Esophagus muscularis mucosa (tissue), 3 donors: ENCODE measurements around the gene TOGARAM2.

Source experiments
- CTCF ChIP-seq, 3 experiments: fragments of 200-600 bp in 2 of 3; fragments of 450-650 bp in 1 of 3; sonication (generic) in 2 of 3; IDR thresholded peaks; one replicate each; pipeline ENCODE4 v1.5.1; 2017 to 2019; ENCODE audit warnings: antibody characterized with exemption in 3 of 3, mild to moderate bottlenecking in 2 of 3, moderate library complexity in 1 of 3
- POLR2A ChIP-seq: fragments of 450-650 bp; IDR thresholded peaks from one replicate; pipeline ENCODE4 v1.6.1; 2017; ENCODE audit warnings: antibody characterized with exemption, moderate library complexity, mild to moderate bottlenecking, low read depth

GRCh38 chr2:28951910-28952835 is 28.9 kb upstream of the TOGARAM2 start:
- TF ChIP-seq CTCF (IDR thresholded peaks at IDR 0.05): no peak
- TF ChIP-seq POLR2A: no peak
